Osteoblast (primary cell): ENCODE data around the gene KIT. TPM values are rescaled to one million over a fixed set of nuclear protein-coding genes. Genes with fewer than 3 reads are reported as not detected.

Experiments
- DNase-seq: peaks from one replicate; pipeline ENCODE4 v3.0.0; 2011; ENCODE audit warnings: low spot score, mixed read lengths; ENCODE audit not compliant: insufficient read length; ENCODE audit errors: missing footprints
- H2AFZ ChIP-seq: 2 replicates; pipeline ENCODE4 v1.6.0; 2011; ENCODE audit warnings: mild to moderate bottlenecking, low read length
- H3K27ac ChIP-seq: 2 replicates; pipeline ENCODE4 v1.5.1; 2011; ENCODE audit warnings: mild to moderate bottlenecking, low read depth, low read length, moderate library complexity
- H3K27me3 ChIP-seq: 2 replicates; pipeline ENCODE4 v1.6.0; 2012; ENCODE audit warnings: mild to moderate bottlenecking, control low read depth, inconsistent platforms, low read length, moderate library complexity; ENCODE audit not compliant: insufficient read depth
- H3K36me3 ChIP-seq: 2 replicates; pipeline ENCODE4 v1.5.1; 2011; ENCODE audit warnings: mild to moderate bottlenecking, low read length, control low read depth, moderate library complexity; ENCODE audit not compliant: insufficient read depth
- H3K4me1 ChIP-seq: 2 replicates; pipeline ENCODE4 v1.5.1; 2011; ENCODE audit warnings: mild to moderate bottlenecking, low read length, control low read depth, moderate library complexity; ENCODE audit not compliant: insufficient read depth
- H3K4me2 ChIP-seq: 2 replicates; pipeline ENCODE4 v1.6.0; 2011; ENCODE audit warnings: mild to moderate bottlenecking, low read length; ENCODE audit not compliant: insufficient read depth
- H3K4me3 ChIP-seq: fragments of 200-600 bp; sonication (generic); 3 replicates; pipeline ENCODE4 v1.5.1; 2012; ENCODE audit warnings: mild to moderate bottlenecking, low read length, inconsistent platforms; ENCODE audit not compliant: insufficient read depth
- H3K79me2 ChIP-seq: 2 replicates; pipeline ENCODE4 v1.6.0; 2012; ENCODE audit warnings: mild to moderate bottlenecking, low read length, control low read depth, inconsistent platforms; ENCODE audit not compliant: insufficient read depth
- H3K9me3 ChIP-seq: 2 replicates; pipeline ENCODE4 v1.5.1; 2011; ENCODE audit warnings: low read depth, low read length, control low read depth
- H4K20me1 ChIP-seq: 2 replicates; pipeline ENCODE4 v1.6.0; 2012; ENCODE audit warnings: mild to moderate bottlenecking, low read length, control low read depth; ENCODE audit not compliant: insufficient read depth
- CTCF ChIP-seq: IDR thresholded peaks from 2 replicates; pipeline ENCODE4 v1.5.1; 2011; ENCODE audit warnings: mild to moderate bottlenecking, low read depth, low read length, moderate library complexity; ENCODE audit errors: extremely low read depth
- total RNA-seq: library from RNA; depleted of rRNA; stranded (reverse); fragments of >200 nt; gene quantifications from 2 replicates; pipeline ENCODE4 v1.2.3, GENCODE V29; 2012

KIT gene
- total RNA-seq, 1 donor, result 0.36 TPM

- no peaks in the 10 kb centered on the region for H3K4me1 ChIP-seq
- H3K4me2 ChIP-seq, result no peak overlapping the region
- no peak for DNase-seq
- H3K79me2 ChIP-seq, result no peaks in the 10 kb centered on the region
- H4K20me1 ChIP-seq, result no peaks in the 10 kb centered on the region
- H3K27ac ChIP-seq, result no peak overlapping the region
- no peak overlapping the region for H3K4me3 ChIP-seq
- TF ChIP-seq CTCF, result no peak
- no peak overlapping the region for H2AFZ ChIP-seq
- H3K27me3 ChIP-seq, result peaks cover 3% of the 10 kb centered on the region
- H3K9me3 ChIP-seq, result no peaks in the 10 kb centered on the region
- H3K36me3 ChIP-seq, result no peaks in the 10 kb centered on the region
Measured at GRCh38 chr4:54643958-54644751, 13.6 kb upstream of the KIT start.

- DNase-seq, result no peak
- Histone ChIP-seq H3K4me3 (no peak overlapping the region), H3K27ac (no peak overlapping the region), H3K79me2 (no peaks in the 10 kb centered on the region), H3K9me3 (no peaks in the 10 kb centered on the region), H2AFZ (no peak overlapping the region), H3K4me1 (no peaks in the 10 kb centered on the region), H3K27me3 (peaks cover 3% of the 10 kb centered on the region), H3K4me2 (no peak overlapping the region), H3K36me3 (no peaks in the 10 kb centered on the region), H4K20me1 (no peaks in the 10 kb centered on the region)
- no peak for TF ChIP-seq CTCF
Measured at GRCh38 chr4:54645830-54646229, 11.9 kb upstream of the KIT start.

DNA sequence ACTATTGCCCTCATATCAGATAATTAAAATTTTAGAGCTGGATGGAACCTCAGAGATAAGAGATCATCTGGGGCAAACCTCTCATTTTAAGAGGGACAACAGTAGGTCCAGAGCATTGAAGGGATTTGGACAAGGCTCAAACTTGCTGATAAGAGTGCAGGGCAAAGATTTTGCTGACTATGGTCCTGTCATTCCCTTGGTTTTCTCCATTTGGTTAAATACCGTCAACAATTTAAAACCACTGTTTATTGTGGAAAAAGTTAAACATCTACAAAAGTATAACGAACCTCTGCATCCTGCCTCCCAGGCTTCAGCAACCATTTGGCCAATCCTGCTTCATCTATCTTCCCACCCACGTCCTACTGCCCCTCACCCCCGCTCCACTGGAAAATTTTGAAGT lies 10.7 kb upstream of the KIT start:
- Histone ChIP-seq H3K4me2 (no peak overlapping the region), H2AFZ (no peak overlapping the region), H3K4me3 (no peak overlapping the region), H3K79me2 (no peaks in the 10 kb centered on the region), H3K4me1 (no peaks in the 10 kb centered on the region), H4K20me1 (no peaks in the 10 kb centered on the region), H3K9me3 (no peaks in the 10 kb centered on the region), H3K36me3 (no peaks in the 10 kb centered on the region), H3K27me3 (peaks cover 3% of the 10 kb centered on the region), H3K27ac (no peak overlapping the region)
- no peak for DNase-seq
- no peak for TF ChIP-seq CTCF

DNA sequence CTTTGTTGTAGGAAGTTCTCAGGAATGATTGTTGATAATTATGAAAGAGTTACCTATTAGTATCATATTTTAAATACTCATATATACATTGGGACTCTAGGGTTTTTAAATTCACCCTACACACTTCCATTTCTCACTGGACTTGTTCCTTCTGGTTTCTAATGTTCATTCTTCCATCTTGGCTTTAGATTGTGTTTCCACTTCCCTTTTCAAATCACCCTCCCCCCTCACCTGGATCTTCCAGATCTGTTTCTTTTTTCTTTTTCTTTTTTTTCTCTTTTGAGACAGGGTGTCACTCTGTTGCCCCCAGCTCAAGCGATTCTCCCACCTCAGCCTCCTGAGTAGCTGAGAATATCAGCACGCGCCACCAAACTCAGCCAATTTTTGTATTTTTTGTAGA lies 6.7 kb upstream of the KIT start:
- H2AFZ ChIP-seq, result no peak overlapping the region
- TF ChIP-seq CTCF, result no peak
- H3K9me3 ChIP-seq, result no peaks in the 10 kb centered on the region
- H3K36me3 ChIP-seq, result no peaks in the 10 kb centered on the region
- H3K4me2 ChIP-seq, result no peak overlapping the region
- H4K20me1 ChIP-seq, result no peaks in the 10 kb centered on the region
- no peak overlapping the region for H3K4me3 ChIP-seq
- no peaks in the 10 kb centered on the region for H3K79me2 ChIP-seq
- no peak overlapping the region for H3K27ac ChIP-seq
- H3K27me3 ChIP-seq, result peaks cover 19% of the 10 kb centered on the region
- no peaks in the 10 kb centered on the region for H3K4me1 ChIP-seq
- no peak for DNase-seq
